GM12878 (cell line): ENCODE results near the gene FGGY. TPM values are rescaled to one million over a fixed set of nuclear protein-coding genes. Genes with fewer than 3 reads are reported as not detected.

Experiments
- BCL3 ChIP-seq: IDR thresholded peaks from 2 replicates; pipeline ENCODE4 v1.6.1; 2011; ENCODE audit warnings: borderline replicate concordance, low read depth, mild to moderate bottlenecking, moderate library complexity, low read length; ENCODE audit not compliant: insufficient read depth, poor library complexity, severe bottlenecking
- CEBPB ChIP-seq, 2 experiments: fragments of 150-350 bp in 1 of 2; IDR thresholded peaks; 2 replicates each; pipeline ENCODE4 v1.6.1; 2012 to 2014; ENCODE audit warnings: low read depth in 2 of 2, low read length in 2 of 2, borderline replicate concordance in 1 of 2, inconsistent platforms in 1 of 2
- CREM ChIP-seq: IDR thresholded peaks from 2 replicates; pipeline ENCODE4 v1.6.1; 2014; ENCODE audit warnings: antibody characterized with exemption, low read depth
- DPF2 ChIP-seq: fragments of 450-650 bp; IDR thresholded peaks from 2 replicates; pipeline ENCODE4 v1.6.1; 2017; ENCODE audit warnings: mild to moderate bottlenecking
- EZH2 ChIP-seq: IDR thresholded peaks from 2 replicates; pipeline ENCODE4 v1.6.1; 2012; ENCODE audit warnings: low read depth, mild to moderate bottlenecking, control low read depth, inconsistent platforms, low read length, borderline replicate concordance; ENCODE audit not compliant: control insufficient read depth
- JUNB ChIP-seq: IDR thresholded peaks from 2 replicates; pipeline ENCODE4 v1.6.1; 2016; ENCODE audit warnings: antibody characterized with exemption, mild to moderate bottlenecking
- MYB ChIP-seq: fragments of 150-350 bp; IDR thresholded peaks from 2 replicates; pipeline ENCODE4 v1.6.1; 2014; ENCODE audit warnings: mild to moderate bottlenecking, low read depth, low read length, borderline replicate concordance
- SMC3 ChIP-seq: IDR thresholded peaks from 2 replicates; pipeline ENCODE4 v1.6.1; 2011; ENCODE audit warnings: low read length, improper control_type of control experiment, borderline replicate concordance
- SUPT20H ChIP-seq: IDR thresholded peaks from 2 replicates; pipeline ENCODE4 v1.6.1; 2011; ENCODE audit warnings: low read depth, mild to moderate bottlenecking, low read length, moderate library complexity, borderline replicate concordance; ENCODE audit not compliant: control insufficient read depth
- TBL1XR1 ChIP-seq: IDR thresholded peaks from 2 replicates; pipeline ENCODE4 v1.6.1; 2012; ENCODE audit warnings: low read depth, low read length, improper control_type of control experiment
- TCF12 ChIP-seq: IDR thresholded peaks from 2 replicates; pipeline ENCODE4 v1.6.1; 2011; ENCODE audit warnings: low read depth, mild to moderate bottlenecking, low read length
- USF1 ChIP-seq: IDR thresholded peaks from 2 replicates; pipeline ENCODE4 v1.6.1; 2011; ENCODE audit warnings: borderline replicate concordance, low read depth, mild to moderate bottlenecking, moderate library complexity, mixed read lengths, low read length; ENCODE audit not compliant: insufficient read depth; ENCODE audit errors: extremely low read length
- polyA plus RNA-seq, 11 experiments: library from polyadenylated mRNA; depleted of rRNA in 4 of 11; unstranded in 6 of 11; stranded (reverse) in 5 of 11; fragments of >200 nt; fragmentation: Nextera tagmentation in 4 of 11; fragmentation: Illumina TruSeq in 1 of 11; extraction: Ambion mirVana in 4 of 11; extraction: Trizol in 1 of 11; gene quantifications; 1 replicate in 1 of 11; 2 replicates in 10 of 11; pipeline versions ENCODE4 v1.2.1 to v1.2.3, GENCODE V29; 2011 to 2016; ENCODE audit warnings: inconsistent platforms in 2 of 11, missing spikeins in 2 of 11, low read depth in 1 of 11
- total RNA-seq, 4 experiments: library from RNA; depleted of rRNA in 3 of 4; stranded (reverse); fragments of >200 nt in 3 of 4; fragmentation: Illumina TruSeq in 1 of 4; extraction: Trizol in 1 of 4; gene quantifications; 2 replicates each; pipeline versions ENCODE4 v1.2.1 to v1.2.3, GENCODE V29; 2013 to 2021
- TF ChIP-seq, protein P1 (sequence below): fragments of 450-650 bp; IDR thresholded peaks from 2 replicates; pipeline ENCODE4 v1.6.1; 2017; ENCODE audit warnings: low read depth, mild to moderate bottlenecking, moderate library complexity
- TF ChIP-seq, protein P2 (sequence below): fragments of 450-650 bp; IDR thresholded peaks from 2 replicates; pipeline ENCODE4 v1.6.1; 2017; ENCODE audit warnings: mild to moderate bottlenecking, moderate library complexity

The FGGY gene
- total and polyA plus RNA-seq, 10 of the 15 experiments (the other 5 are each of a cell fraction or from before 2014, with no cell fraction given): 6.2 to 11.9 (median 7.5) TPM

DNA sequence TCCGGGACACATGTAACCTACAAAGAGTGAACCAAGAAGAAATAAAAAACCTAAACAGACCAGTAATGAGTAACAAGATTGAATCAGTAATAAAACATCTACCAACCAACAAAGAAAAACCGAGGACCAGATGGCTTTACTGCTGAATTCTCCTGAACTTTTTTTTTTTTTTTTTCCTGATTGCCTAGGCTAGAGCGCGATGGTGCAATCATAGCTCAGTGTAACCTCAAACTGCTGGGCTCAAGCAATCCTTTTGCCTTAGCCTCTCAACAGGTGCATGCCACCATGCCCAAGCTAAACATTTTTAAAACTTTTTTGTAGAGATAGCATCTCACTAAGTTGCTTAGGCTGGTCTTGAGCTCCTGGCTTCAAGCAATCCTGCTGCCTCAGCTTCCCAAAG, 11.2 kb upstream of the FGGY start (continued):
- TF ChIP-seq BCL3: no peak
- no peak for TF ChIP-seq MYB
- TF ChIP-seq USF1: no peak
- TF ChIP-seq, protein P1, sequence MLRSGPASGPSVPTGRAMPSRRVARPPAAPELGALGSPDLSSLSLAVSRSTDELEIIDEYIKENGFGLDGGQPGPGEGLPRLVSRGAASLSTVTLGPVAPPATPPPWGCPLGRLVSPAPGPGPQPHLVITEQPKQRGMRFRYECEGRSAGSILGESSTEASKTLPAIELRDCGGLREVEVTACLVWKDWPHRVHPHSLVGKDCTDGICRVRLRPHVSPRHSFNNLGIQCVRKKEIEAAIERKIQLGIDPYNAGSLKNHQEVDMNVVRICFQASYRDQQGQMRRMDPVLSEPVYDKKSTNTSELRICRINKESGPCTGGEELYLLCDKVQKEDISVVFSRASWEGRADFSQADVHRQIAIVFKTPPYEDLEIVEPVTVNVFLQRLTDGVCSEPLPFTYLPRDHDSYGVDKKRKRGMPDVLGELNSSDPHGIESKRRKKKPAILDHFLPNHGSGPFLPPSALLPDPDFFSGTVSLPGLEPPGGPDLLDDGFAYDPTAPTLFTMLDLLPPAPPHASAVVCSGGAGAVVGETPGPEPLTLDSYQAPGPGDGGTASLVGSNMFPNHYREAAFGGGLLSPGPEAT: no peak
- TF ChIP-seq CREM: no peak
- TF ChIP-seq DPF2: no peak
- TF ChIP-seq SMC3: no peak
- TF ChIP-seq, protein P2, sequence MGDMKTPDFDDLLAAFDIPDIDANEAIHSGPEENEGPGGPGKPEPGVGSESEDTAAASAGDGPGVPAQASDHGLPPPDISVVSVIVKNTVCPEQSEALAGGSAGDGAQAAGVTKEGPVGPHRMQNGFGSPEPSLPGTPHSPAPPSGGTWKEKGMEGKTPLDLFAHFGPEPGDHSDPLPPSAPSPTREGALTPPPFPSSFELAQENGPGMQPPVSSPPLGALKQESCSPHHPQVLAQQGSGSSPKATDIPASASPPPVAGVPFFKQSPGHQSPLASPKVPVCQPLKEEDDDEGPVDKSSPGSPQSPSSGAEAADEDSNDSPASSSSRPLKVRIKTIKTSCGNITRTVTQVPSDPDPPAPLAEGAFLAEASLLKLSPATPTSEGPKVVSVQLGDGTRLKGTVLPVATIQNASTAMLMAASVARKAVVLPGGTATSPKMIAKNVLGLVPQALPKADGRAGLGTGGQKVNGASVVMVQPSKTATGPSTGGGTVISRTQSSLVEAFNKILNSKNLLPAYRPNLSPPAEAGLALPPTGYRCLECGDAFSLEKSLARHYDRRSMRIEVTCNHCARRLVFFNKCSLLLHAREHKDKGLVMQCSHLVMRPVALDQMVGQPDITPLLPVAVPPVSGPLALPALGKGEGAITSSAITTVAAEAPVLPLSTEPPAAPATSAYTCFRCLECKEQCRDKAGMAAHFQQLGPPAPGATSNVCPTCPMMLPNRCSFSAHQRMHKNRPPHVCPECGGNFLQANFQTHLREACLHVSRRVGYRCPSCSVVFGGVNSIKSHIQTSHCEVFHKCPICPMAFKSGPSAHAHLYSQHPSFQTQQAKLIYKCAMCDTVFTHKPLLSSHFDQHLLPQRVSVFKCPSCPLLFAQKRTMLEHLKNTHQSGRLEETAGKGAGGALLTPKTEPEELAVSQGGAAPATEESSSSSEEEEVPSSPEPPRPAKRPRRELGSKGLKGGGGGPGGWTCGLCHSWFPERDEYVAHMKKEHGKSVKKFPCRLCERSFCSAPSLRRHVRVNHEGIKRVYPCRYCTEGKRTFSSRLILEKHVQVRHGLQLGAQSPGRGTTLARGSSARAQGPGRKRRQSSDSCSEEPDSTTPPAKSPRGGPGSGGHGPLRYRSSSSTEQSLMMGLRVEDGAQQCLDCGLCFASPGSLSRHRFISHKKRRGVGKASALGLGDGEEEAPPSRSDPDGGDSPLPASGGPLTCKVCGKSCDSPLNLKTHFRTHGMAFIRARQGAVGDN: no peak
- no peak for TF ChIP-seq EZH2
- TF ChIP-seq TBL1XR1: no peak
- no peak for TF ChIP-seq CEBPB (IDR thresholded peaks at IDR 0.05; ENCODE audit: borderline replicate concordance in 1 of 2, low read depth in 2 of 2, low read length in 2 of 2)
- TF ChIP-seq TCF12: no peak
- TF ChIP-seq JUNB: no peak
- TF ChIP-seq SUPT20H: no peak
